NB4 (cell line): ENCODE results near the gene BORCS5.

Source experiments
- CTCF ChIP-seq: IDR thresholded peaks from one replicate; pipeline ENCODE4 v1.5.1; 2012; ENCODE audit warnings: low read depth, low read length
- MYC ChIP-seq: IDR thresholded peaks from 2 replicates; pipeline ENCODE4 v1.6.1; 2011; ENCODE audit warnings: low read depth, low read length

DNA sequence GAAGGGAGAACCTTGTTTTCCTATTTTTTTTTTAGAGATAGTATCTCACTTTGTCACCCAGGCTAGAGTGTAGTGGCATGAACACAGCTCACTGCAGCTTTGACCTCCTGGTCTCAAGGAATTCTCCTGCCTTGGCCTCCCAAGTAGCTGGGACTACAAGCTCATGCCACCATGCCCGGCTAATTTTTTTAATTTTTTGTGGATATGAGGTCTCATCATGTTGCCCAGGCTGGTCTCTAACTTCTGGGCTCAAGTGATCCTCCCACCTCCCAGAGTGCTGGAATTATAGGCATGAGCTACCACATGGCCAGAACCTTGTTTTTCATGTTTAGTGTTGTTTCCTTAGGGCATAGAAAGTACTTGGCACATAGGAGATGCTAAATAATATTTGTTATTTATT is 20.4 kb upstream of the BORCS5 start:
- TF ChIP-seq CTCF = no peak
- TF ChIP-seq MYC = no peak
